Stimulated activated CD4-positive, alpha-beta T cell treated with anti-CD3 and anti-CD28 coated beads, Interleukin-1b, Interleukin-23, amount 100 ng/mL, for 1 hour (primary cell): ENCODE results near the gene AFM.

ENCODE experiments used
- DNase-seq, 2 donors: peaks; one replicate each; pipeline ENCODE4 v3.0.0-alpha.2; 2020; ENCODE audit warnings: low read depth in 2 of 2

AFM gene

GRCh38 chr4:73451404-73451803, 30.1 kb upstream of the AFM start:
- DNase-seq, result no peak

- DNase-seq, result no peak
These were observed 29.4 kb upstream of the AFM start for GRCh38 chr4:73451981-73452747.

- no peak for DNase-seq
These were observed 28.4 kb upstream of the AFM start for GRCh38 chr4:73452953-73453700.

GRCh38 chr4:73453701-73454005, 27.9 kb upstream of the AFM start:
- no peak for DNase-seq

- DNase-seq, result no peak
These were observed 26.6 kb upstream of the AFM start for GRCh38 chr4:73454920-73455319.

GRCh38 chr4:73456177-73457022, 25.1 kb upstream of the AFM start:
- no peak for DNase-seq

- no peak for DNase-seq
These were observed 23.1 kb upstream of the AFM start for GRCh38 chr4:73458184-73459047.

GRCh38 chr4:73459048-73459421, 22.5 kb upstream of the AFM start:
- no peak for DNase-seq

- DNase-seq, result no peak
These were observed 20.5 kb upstream of the AFM start for GRCh38 chr4:73460913-73461522.

- no peak for DNase-seq
These were observed 13.4 kb upstream of the AFM start for GRCh38 chr4:73468170-73468569.

- no peak for DNase-seq
These were observed 10.8 kb upstream of the AFM start for GRCh38 chr4:73470728-73471127.

GRCh38 chr4:73477176-73477575, 4.4 kb upstream of the AFM start:
- DNase-seq, result no peak

- no peak for DNase-seq
These were observed 2.2 kb upstream of the AFM start for GRCh38 chr4:73479323-73479722.

GRCh38 chr4:73485085-73485484, 3.5 kb downstream of the AFM start:
- DNase-seq, result no peak

GRCh38 chr4:73485596-73485995, 4.1 kb downstream of the AFM start:
- no peak for DNase-seq

- DNase-seq, result no peak
These were observed 5.0 kb downstream of the AFM start for GRCh38 chr4:73486497-73486896.

GRCh38 chr4:73487233-73487632, 5.7 kb downstream of the AFM start:
- DNase-seq, result no peak

GRCh38 chr4:73499996-73500765, 18.6 kb downstream of the AFM start:
- no peak for DNase-seq

- no peak for DNase-seq
These were observed 20.2 kb downstream of the AFM start for GRCh38 chr4:73501664-73502265.

GRCh38 chr4:73505567-73505966, 24.0 kb downstream of the AFM start:
- no peak for DNase-seq
